Inflammatory macrophage (primary cell): Measurements from ENCODE around the gene MRM3.
A peak's percentile ranks its signal among the peaks of the same experiment; 100 is the strongest.
"Not testable (repeated sequence)": the region's sequence is repeated elsewhere in the genome, so short reads cannot be mapped to it uniquely, and the experiment has no call there.

Experiments used
- DNase-seq, 2 donors: peaks; one replicate each; pipeline ENCODE4 v3.0.0-alpha.2; 2020 to 2022

Gene MRM3

DNA sequence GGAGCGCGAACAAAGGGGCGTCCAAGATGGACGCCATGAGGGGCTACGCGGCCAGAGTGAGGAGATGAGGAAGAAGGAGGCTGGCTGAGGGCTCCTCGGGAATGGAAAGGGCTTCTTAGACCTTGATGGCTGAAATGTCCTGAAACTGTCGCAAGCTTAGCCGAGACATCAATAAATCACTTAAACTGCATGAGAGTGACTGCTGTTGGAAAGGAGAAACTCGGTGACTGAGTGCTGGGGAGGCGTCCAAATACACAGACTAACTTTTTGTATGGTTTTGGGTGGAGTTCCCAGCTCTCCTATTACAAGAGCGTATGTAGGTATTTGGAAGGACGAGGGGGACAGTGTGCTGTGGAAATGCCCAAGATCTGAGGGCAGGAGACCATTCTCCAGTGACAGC is 28.7 kb upstream of the MRM3 start:
- DNase-seq = no peak

DNA sequence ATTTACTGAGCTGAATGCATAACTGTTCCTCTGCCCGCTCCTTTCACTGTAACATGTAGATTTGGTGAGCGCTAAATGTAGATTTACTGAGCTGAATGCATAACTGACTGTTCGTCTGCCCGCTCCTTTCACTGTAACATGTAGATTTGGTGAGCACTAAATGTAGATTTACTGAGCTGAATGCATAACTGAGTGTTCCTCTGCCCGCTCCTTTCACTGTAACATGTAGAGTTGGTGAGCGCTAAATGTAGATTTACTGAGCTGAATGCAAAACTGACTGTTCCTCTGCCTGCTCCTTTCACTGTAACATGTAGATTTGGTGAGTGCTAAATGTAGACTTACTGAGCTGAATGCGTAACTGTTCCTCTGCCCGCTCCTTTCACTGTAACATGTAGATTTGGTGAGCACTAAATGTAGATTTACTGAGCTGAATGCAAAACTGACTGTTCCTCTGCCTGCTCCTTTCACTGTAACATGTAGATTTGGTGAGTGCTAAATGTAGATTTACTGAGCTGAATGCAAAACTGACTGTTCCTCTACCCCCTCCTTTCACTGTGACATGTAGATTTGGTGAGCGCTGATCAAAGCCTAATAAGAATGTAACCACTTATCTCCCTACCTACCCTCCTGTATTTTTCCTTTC is 26.7 kb upstream of the MRM3 start:
- DNase-seq = not testable (repeated sequence)

DNA sequence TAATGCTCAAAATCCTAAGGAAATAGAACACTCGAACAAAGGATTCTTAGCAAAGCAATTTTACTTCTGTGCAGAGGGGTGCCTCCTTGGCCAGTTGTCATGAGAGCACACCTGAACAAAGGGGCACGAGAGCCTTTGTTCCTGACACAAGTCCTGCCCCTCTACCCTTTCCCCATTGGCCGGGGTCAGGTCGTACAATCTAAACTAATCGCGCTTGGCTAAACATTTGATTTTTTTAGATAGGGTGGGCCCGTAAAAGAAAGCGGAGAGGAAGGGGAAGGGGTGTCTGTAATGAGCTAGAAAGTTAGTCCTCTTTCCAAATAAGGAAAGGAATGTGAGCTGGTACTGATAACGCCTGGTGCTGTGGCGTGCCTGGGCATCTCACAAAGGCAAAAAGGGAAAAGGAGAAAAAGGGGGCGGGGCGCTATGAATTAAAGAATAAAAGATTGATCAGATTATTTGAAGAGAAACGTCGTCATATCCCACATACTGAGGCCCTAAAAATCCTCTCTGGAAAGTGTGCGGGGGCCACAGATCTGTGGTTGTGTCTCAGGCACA is 26.1 kb upstream of the MRM3 start:
- DNase-seq = not testable (repeated sequence)

DNA sequence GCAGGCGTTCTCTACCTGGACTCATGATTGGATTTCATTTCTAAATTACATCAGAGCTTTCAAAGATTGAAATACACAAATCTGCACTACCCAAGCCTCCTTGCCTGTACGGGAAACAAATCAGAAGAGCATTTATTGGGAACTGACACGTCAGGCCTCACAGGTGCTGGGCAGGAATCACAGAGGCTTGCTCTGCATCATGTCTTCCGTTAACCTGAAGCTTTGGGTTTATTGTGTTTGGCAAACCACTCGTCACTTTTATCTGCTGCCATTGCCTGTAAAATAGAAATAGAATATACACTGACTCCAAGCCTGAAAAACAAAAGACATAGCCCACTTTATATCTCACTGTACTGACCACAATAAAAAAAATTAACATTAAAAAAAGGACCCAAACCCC is 22.2 kb upstream of the MRM3 start:
- DNase-seq = no peak

DNA sequence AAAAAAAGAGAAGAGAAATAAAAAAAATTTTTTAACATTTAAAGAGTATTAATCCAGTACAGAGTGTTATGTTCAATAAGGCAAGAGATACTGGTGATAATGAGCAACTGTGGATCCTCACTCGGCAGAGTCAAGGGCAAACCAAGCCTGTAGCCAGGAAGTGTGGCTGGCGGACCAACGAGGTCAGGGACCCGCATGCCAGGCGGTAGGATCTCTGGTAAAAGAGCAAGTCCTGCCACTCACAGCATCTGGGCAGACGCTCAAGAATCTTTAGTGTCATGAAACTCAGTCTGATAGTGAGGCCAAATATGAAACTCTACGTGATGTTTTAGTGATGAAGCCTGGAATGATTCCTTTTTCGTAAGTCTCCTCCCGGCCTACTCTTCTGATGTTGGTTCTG is 21.8 kb upstream of the MRM3 start:
- no peak for DNase-seq

DNA sequence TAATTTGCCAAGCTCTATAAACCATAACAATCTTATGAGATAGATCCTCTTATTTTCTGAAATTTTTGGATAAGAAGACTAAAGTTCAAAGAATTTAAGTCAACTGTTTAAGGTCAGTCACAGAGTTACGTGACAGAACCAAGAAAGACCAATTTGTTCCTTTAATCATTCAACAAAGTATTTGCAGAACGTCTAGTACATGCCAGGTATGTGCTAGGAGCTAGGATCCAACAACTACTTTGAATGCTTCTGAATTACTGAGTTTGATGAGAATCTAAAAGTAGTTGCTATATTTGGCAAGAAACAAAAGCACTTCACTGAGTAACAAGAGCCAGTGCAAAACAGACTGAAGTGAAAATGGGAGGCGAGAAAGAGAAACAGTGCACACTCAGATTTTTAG is 15.1 kb upstream of the MRM3 start:
- DNase-seq = no peak

DNA sequence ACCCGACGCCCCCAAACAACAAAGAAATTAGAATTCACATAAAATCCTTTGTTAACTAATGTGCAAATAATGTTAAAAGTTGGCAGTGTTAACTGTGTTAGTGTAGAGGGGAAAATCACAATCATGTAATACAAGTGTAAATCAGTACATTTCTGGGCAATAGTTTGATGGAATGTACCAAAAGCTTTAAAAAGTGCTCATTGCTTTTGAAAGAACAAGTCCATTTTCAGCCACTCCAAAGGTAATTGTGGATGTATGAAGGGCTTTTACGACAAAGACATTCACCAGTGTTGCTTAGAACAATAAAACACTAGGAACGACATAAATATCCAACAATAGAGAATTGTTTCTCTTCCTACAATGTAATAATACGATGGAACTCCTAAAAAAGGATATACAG is 9.1 kb upstream of the MRM3 start:
- DNase-seq = no peak

DNA sequence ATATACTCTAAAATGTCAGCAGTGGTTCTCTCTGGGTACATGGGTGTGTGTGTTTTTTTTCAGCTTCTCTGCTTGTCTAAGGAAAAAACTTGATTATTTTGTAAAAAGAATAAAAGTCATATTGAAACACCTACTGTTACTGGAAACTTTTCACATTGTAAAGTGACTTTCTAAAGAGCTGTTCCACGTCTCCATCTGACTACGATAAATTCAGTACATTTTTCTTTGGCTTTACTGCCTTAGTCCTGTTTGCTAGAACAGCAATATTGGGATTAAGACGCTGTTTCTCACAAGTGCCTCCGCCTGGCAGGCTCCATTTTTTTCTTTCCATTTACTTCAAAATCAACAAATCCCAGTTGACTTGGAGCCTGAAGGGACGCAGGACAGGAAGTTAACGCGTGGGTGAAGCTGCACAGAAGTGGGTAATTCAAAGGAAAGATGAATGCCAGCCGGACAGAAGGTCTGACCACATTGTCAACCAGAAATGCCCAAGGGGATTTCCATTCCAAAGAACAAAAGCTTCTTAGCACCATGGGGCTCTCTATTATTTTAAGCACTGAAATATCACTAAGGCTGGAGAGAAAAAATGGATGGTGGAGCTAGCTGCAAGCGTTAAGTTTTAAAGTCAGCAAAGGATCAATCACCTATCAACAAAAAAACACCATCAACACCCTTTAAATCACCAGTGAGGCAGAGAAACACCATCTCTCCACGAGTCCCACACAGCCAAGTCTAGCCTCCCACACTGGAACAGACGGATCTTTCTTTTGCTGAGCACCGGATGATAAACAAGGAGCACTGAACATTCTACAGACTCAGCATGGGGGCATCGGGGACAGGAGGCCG is 8.5 kb upstream of the MRM3 start:
- DNase-seq = no peak

DNA sequence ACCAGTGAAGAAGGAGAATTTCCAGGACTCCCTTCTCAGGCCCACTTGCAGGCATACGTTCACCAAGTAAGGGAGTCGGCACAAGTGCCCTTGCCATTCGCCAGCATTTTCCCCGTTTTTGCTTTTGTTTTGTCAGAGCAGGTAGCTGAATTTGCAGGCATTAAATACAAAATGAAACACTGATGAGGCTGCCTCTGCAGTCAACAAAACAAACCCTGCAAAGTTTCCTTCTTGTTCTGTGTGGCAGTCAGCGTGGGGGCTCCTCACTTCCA is 7.9 kb upstream of the MRM3 start:
- DNase-seq = no peak

DNA sequence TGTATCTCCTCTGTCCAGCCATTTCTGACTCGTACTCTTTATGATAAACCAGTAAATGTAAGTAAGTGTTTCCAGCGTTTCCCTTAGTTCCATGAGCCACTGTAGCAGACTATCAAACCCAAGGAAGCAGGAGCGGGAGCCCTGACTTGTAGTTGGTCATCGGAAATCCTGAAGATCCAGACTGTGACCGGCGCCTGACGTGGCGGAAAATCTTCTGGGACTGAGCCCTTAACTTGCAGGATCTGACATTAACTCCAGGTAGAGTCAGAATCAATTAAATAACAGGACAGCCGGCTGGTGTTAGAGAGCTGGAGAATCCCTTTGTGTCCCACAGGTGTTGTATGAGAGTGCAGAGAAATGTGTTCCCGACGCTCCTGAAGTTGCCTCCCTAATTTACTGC is 4.1 kb upstream of the MRM3 start:
- no peak for DNase-seq

DNA sequence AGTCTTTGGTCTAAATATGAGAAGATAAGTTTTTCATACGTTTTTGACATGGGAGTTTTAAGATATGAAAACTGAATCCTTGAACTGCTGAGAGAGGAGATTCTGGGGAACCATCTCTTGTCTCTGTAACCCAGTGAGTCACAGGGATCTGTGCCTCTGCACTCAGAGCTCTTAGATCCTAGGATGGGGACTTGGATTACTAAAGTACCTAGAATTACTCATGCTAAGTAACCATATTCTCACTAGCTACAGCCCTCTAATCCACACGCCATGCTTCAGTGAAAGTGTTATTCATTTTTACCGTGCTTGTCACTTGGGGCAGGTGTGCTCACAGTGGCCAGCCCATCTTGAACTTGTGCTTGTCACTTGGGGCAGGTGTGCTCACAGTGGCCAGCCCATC is 2.0 kb downstream of the MRM3 start:
- DNase-seq = no peak

DNA sequence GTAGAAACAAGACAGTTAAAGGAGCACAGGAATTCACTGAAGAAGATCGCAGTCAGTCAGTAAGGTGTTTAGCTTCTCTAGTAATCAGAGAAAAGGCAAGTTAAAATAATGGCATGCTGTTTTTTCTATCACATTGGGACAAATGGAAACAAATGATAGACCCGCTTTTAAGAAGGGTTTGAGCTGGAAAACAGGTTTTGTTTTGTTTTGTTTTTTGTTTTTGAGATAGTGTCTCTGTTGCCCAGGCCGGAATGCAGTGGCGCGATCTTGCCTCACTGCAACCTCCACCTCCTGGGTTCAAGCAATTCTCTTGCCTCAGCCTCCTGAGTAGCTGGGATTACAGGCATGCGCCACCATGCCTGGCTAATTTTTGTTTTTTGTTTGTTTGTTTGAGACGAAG is 3.7 kb downstream of the MRM3 start:
- DNase-seq = not testable (repeated sequence)

DNA sequence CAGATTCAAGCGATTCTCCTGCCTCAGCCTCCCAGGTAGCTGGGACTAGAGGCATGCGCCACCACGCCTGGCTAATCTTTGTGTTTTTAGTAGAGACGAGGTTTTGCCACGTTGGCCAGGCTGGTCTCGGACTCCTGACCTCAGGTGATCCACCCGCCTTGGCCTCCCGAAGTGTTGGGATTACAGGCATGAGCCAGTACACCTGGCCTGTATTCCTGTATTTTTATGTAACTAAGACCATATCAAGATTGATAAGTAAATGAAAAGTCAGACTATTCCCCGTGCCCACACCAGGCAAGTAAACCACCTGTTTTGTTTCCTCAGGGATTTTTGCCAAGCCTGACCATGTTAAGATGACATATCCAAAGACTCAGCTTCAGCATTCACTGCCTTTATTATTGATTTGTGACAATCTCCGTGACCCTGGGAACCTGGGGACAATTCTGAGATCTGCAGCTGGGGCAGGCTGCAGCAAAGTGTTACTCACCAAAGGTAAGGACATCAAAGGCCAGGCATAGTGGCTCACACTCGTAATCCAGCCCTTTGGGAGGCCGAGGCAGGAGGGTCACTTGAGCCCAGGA is 5.6 kb downstream of the MRM3 start:
- no peak for DNase-seq

DNA sequence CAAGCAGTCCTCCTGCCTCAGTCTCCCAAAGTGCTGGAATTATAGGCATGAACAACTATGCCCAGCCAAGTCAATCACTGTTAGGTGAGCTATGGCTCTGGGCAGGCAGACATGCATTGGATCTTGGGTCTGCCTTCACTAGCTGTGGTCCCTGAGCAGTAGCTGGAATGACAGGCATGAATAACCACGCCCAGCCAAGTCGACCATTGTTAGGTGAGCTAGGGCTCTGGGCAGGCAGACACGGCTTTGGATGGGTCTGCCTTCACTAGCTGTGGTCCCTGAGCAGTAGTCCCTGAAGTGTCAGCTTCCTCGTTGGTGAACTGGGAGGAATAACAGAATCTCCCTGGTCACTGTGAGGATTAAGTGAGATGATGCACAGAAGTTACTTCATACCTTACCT is 6.4 kb downstream of the MRM3 start:
- no peak for DNase-seq

DNA sequence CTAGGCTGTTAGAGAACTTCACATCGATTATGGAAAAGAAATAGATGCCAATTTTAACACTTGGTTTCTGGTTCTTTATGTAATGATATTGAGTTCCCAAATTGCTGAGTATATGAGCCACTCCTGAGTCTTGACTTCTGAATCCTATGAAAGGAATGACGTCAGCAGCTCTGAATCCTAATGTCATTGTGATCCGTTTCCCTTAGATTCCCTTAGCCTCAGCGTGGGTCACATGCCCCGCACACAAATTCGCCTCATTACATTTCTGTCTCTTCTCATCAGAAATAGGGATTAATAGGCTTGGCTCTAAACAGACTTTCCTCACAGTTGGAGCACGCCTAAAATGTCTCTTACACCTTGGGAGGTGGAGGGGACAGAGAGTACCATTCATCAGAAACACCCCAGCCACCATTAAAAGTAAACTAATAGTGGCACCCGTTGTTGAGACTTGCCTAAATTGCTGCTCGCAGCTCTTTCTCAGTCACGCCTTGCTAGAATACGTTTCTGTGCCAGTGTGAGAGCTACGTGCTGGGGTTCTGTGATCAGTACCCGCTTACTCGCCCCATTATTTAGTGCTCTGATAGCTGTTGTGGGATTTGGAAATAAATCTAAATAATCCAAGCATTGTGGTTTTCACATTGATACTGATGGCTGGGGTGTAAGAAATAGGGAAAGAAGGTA is 7.1 kb downstream of the MRM3 start:
- no peak for DNase-seq

DNA sequence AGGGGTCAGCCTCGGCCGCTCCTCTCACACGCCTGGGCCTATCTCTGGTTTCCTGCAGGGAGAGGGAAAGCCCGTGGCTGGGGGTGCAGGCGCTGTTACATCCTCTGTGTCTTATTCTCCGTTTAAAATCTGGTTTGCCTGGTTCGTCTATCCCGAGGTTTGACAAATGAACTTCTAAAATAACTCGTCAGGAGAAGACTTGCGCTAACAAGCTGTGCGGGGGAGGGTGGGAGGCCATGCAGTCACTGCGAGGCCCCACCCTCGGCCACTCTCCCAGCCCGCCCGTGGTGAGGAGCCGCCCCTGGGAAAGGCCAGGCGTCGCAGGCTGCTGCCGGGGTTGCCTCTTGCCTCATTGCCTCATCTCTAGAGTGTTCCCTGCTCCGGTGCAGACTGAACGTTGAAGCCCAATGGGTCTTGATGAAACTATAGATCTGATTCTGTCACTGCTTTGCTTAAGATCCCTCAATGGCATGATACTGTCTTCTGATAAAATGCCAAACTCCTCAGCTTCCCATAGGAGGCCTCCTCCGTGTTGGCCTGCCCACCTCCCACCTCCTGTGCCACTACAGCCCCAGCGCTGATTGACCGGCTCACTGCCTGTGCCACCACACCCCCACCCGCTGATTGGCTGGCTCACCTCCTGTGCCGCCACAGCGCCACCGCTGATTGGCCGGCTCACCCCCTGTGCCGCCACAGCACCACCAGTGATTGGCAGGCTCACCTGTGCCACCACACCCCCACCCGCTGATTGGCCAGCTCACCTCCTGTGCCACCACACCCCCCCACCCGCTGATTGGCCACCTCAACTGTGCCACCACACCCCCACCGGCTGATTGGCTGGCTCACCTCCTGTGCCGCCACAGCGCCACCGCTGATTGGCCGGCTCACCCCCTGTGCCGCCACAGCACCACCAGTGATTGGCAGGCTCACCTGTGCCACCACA is 8.0 kb downstream of the MRM3 start:
- not testable (repeated sequence) for DNase-seq

DNA sequence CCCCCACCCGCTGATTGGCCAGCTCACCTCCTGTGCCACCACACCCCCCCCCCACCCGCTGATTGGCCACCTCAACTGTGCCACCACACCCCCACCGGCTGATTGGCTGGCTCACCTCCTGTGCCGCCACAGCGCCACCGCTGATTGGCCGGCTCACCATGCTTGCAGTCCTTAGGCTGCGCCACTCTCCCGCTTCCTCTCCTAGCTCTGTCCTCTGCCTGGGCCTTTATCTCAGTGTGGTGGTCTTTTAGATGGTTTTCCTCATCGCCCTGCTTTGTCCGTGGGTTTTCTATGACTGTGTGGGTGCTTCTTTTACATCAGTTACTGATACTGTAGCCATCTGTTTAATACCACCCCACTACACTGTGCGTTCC is 8.7 kb downstream of the MRM3 start:
- not testable (repeated sequence) for DNase-seq

DNA sequence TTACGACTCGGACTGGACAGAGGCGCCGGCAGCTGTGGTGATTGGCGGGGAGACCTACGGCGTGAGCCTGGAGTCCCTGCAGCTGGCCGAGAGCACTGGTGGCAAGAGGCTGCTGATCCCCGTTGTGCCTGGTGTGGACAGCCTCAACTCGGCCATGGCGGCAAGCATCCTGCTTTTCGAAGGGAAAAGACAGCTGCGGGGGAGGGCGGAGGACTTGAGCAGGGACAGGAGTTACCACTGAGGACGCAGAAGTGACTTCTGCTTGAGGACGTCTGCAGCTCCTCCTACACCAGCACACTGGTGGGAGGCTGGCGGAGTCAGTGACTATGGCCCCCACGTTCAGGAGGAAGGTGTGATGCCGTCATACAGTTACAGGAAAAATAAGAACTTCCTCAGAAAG is 9.7 kb downstream of the MRM3 start:
- DNase-seq = no peak

DNA sequence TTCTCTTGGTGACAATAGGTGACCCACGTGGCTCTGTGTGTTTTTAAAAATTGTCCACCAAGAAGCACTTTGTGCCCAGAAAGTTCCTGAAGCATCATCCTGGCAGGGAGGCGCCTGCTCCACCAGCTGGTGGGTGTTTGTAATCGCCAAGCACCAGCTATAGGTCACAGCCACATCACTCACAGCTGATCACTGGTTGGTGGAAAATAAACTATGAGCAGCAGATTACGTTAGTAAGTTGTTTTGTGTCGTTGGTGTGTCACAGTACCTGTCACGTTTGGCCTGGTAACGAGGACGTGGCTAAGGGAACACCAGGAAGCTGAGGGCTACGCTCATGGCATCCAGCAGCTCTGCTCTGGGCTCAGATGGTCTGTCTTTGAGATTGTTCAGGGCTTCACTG is 10.1 kb downstream of the MRM3 start:
- DNase-seq = no peak

DNA sequence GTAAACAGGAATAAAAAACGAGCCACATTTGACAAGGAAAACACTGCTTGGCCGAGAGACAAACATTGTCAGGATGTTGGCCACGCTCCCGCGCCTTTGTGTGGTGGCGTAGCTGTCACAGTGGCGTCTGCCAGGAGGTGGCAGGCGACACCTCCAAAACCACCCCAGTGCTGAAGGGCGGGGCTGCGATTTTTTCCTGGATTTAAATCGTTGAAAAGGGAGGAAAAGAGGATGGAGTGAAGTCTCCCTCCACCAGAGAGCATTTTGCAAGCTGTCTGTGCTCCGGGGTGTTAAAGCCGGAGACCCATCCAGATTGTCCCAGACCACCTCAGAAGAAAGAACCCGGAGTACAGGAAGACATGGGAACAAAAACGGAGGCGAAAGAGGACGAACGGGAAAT is 12.7 kb downstream of the MRM3 start:
- peak; percentile 28 to 62 for DNase-seq

DNA sequence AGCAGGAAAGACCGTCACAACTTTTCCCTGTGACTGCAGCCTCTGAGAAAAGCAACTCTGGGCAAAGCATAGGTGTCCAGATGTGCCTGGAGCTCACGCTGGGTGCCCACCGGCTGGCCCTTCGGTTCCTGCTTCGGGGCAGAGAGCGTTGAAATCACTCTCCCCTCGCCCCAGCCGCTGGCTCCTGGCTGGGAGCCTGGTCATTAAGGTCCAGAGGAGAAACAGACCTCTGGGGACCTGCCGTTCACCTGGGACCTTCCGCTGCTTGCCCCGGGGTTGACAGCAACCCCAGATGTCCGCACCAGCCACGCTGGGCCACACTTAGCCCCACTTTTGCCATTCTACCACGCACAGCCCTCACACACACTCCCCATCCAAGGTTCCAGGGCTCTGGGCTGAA is 13.1 kb downstream of the MRM3 start:
- DNase-seq = no peak

DNA sequence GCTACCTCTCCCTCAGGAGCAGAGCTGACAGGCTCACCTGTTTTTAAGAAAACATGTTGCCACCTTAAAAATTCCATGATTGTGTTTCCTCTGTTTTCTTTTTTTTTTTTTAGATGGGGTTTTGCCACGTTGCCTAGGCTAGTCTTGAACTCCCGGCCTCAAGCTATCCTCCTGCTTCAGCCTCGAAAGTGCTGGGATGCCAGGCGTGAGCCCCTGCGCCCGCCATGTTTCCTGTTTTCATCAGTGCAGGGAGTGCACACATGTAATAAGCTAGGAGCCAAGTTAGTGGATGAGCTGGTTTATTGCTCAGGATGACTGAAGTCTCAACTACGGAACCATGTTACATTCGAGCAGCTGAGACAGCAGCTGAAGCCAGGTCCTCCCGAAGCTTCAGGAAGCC is 13.6 kb downstream of the MRM3 start:
- DNase-seq = no peak
